DND-41 (cell line): Measurements from ENCODE around the gene CRACR2A.

ENCODE experiments used
- ATAC-seq: fragments of 200-7000 bp; cut with Tn5 transposase; 3 replicates; pipeline ENCODE4 v1.9.1; 2021; ENCODE audit warnings: low read depth; ENCODE audit not compliant: insufficient read depth
- DNase-seq: peaks from one replicate; pipeline ENCODE4 v3.0.0-alpha.2; 2020
- H2AFZ ChIP-seq: 2 replicates; pipeline ENCODE4 v1.6.0; 2012; ENCODE audit warnings: low read depth, low read length
- H3K27ac ChIP-seq: 2 replicates; pipeline ENCODE4 v1.5.1; 2012; ENCODE audit warnings: low read length, inconsistent platforms
- H3K27me3 ChIP-seq: fragments of 200-600 bp; sonication (generic); 2 replicates; pipeline ENCODE4 v1.6.0; 2012; ENCODE audit warnings: low read length, mild to moderate bottlenecking, inconsistent platforms; ENCODE audit not compliant: insufficient read depth, poor library complexity
- H3K36me3 ChIP-seq: 2 replicates; pipeline ENCODE4 v1.5.1; 2012; ENCODE audit warnings: low read length, inconsistent platforms; ENCODE audit not compliant: insufficient read depth
- H3K4me1 ChIP-seq: 2 replicates; pipeline ENCODE4 v1.5.1; 2012; ENCODE audit warnings: mild to moderate bottlenecking, low read length; ENCODE audit not compliant: insufficient read depth
- H3K4me2 ChIP-seq: 2 replicates; pipeline ENCODE4 v1.6.0; 2012; ENCODE audit warnings: mild to moderate bottlenecking, moderate library complexity, low read length, inconsistent platforms; ENCODE audit not compliant: insufficient read depth
- H3K4me3 ChIP-seq, 2 experiments: fragments of 200-600 bp in 1 of 2; shearing (Covaris generic) in 1 of 2; 2 replicates each; pipeline ENCODE4 v1.5.1; 2012 to 2016; ENCODE audit warnings: inconsistent platforms in 2 of 2, low read length in 2 of 2, mild to moderate bottlenecking in 2 of 2, low read depth in 1 of 2, moderate library complexity in 1 of 2
- H3K79me2 ChIP-seq: 2 replicates; pipeline ENCODE4 v1.6.0; 2012; ENCODE audit warnings: low read length, inconsistent platforms; ENCODE audit not compliant: insufficient read depth
- H3K9ac ChIP-seq: 2 replicates; pipeline ENCODE4 v1.6.0; 2012; ENCODE audit warnings: low read depth, mild to moderate bottlenecking, inconsistent platforms, low read length, moderate library complexity
- H3K9me3 ChIP-seq: 2 replicates; pipeline ENCODE4 v1.5.1; 2012; ENCODE audit warnings: low read length, moderate library complexity, mild to moderate bottlenecking, inconsistent platforms; ENCODE audit not compliant: insufficient read depth, severe bottlenecking
- H4K20me1 ChIP-seq: 2 replicates; pipeline ENCODE4 v1.6.0; 2012; ENCODE audit warnings: low read length; ENCODE audit not compliant: insufficient read depth
- CTCF ChIP-seq: IDR thresholded peaks from 2 replicates; pipeline ENCODE4 v1.5.1; 2012; ENCODE audit warnings: borderline replicate concordance, low read length, moderate library complexity, mild to moderate bottlenecking; ENCODE audit not compliant: poor library complexity, severe bottlenecking; ENCODE audit errors: extremely low read depth
- EZH2 ChIP-seq: IDR thresholded peaks from 3 replicates; pipeline ENCODE4 v1.6.1; 2012; ENCODE audit warnings: borderline replicate concordance, low read depth, mild to moderate bottlenecking, moderate library complexity, low read length, inconsistent platforms; ENCODE audit not compliant: severe bottlenecking

Gene CRACR2A

GRCh38 chr12:3744229-3744901 is 8.5 kb downstream of the CRACR2A start:
- H3K27ac ChIP-seq = no peak overlapping the region
- no peak overlapping the region for H3K4me2 ChIP-seq
- peaks cover 58% of the 10 kb centered on the region for H3K79me2 ChIP-seq
- TF ChIP-seq CTCF = peak; percentile 2
- no peak for TF ChIP-seq EZH2
- peaks cover 18% of the 10 kb centered on the region; the same call in 1 of the 2 replicates for H4K20me1 ChIP-seq
- H3K4me3 ChIP-seq = no peak overlapping the region
- H2AFZ ChIP-seq = no peak overlapping the region
- H3K9ac ChIP-seq = no peak overlapping the region
- H3K36me3 ChIP-seq = peaks cover 48% of the 10 kb centered on the region
- no peaks in the 10 kb centered on the region for H3K4me1 ChIP-seq
- H3K27me3 ChIP-seq = no peaks in the 10 kb centered on the region
- ATAC-seq (no peak), DNase-seq (no peak)
- peaks cover 8% of the 10 kb centered on the region for H3K9me3 ChIP-seq

- no peak overlapping the region for H3K9ac ChIP-seq
- no peaks in the 10 kb centered on the region for H3K4me1 ChIP-seq
- no peak overlapping the region for H3K4me3 ChIP-seq
- peaks cover 53% of the 10 kb centered on the region for H3K79me2 ChIP-seq
- no peak for DNase-seq
- H3K27me3 ChIP-seq = no peaks in the 10 kb centered on the region
- no peak for TF ChIP-seq CTCF
- TF ChIP-seq EZH2 = no peak
- H3K9me3 ChIP-seq = peaks cover 8% of the 10 kb centered on the region
- no peak overlapping the region for H3K4me2 ChIP-seq
- ATAC-seq = no peak
- peaks cover 46% of the 10 kb centered on the region for H3K36me3 ChIP-seq
- no peak overlapping the region for H3K27ac ChIP-seq
- no peak overlapping the region for H2AFZ ChIP-seq
- H4K20me1 ChIP-seq = peaks cover 18% of the 10 kb centered on the region; the same call in 1 of the 2 replicates
Measured at GRCh38 chr12:3743803-3744202, 9.1 kb downstream of the CRACR2A start.

GRCh38 chr12:3741882-3742672 is 10.8 kb downstream of the CRACR2A start:
- Histone ChIP-seq H3K9me3 (peaks cover 8% of the 10 kb centered on the region), H3K4me2 (no peak overlapping the region), H4K20me1 (peaks cover 20% of the 10 kb centered on the region; the same call in 1 of the 2 replicates), H3K27me3 (no peaks in the 10 kb centered on the region), H3K36me3 (peaks cover 37% of the 10 kb centered on the region), H3K79me2 (peaks cover 40% of the 10 kb centered on the region), H3K4me3 (no peak overlapping the region), H3K9ac (no peak overlapping the region), H2AFZ (no peak overlapping the region), H3K4me1 (no peaks in the 10 kb centered on the region), H3K27ac (no peak overlapping the region)
- TF ChIP-seq CTCF (no peak), EZH2 (no peak)
- no peak for DNase-seq
- no peak for ATAC-seq
